GM18505 (cell line): ENCODE data around the gene IFI27L2.
"Not testable (repeated sequence)": the region's sequence is repeated elsewhere in the genome, so short reads cannot be mapped to it uniquely, and the experiment has no call there.

ENCODE experiments used
- ATAC-seq: cut with Tn5 transposase; IDR thresholded peaks from one replicate; pipeline ENCODE4 v1.9.1; 2021; ENCODE audit not compliant: unreplicated experiment
- POLR2A ChIP-seq: IDR thresholded peaks from 4 replicates; pipeline ENCODE4 v1.6.1; 2011; ENCODE audit warnings: borderline replicate concordance; ENCODE audit not compliant: insufficient read depth, insufficient read length; ENCODE audit errors: extremely low read depth

The IFI27L2 gene

GRCh38 chr14:94161981-94162380 lies 32.6 kb upstream of the IFI27L2 start:
- TF ChIP-seq POLR2A = no peak
- no peak for ATAC-seq

- TF ChIP-seq POLR2A = no peak
- no peak for ATAC-seq
Measured at GRCh38 chr14:94161058-94161457, 31.7 kb upstream of the IFI27L2 start.

- no peak for ATAC-seq
- TF ChIP-seq POLR2A = no peak
Measured at GRCh38 chr14:94158239-94158883, 29.0 kb upstream of the IFI27L2 start.

GRCh38 chr14:94157197-94157596 lies 27.8 kb upstream of the IFI27L2 start:
- no peak for ATAC-seq
- no peak for TF ChIP-seq POLR2A

DNA sequence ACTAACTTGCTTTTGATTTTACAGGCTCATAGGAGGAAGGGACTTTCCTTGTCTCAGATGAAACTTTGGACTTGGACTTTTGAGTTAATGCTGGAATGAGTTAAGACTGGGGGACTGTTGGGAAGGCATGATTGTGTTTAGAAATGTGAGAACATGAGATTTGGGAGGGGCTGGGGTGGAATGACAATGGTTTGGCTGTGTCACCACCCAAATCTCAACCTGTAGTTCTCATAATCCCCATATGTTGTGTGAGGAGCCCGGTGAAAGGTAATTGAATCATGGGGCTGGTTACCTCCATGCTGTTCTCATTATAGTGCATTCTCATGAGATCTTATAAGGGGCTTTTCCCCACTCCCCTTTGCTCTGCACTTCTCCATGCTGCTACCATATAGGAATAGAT lies 26.7 kb upstream of the IFI27L2 start:
- not testable (repeated sequence) for ATAC-seq

DNA sequence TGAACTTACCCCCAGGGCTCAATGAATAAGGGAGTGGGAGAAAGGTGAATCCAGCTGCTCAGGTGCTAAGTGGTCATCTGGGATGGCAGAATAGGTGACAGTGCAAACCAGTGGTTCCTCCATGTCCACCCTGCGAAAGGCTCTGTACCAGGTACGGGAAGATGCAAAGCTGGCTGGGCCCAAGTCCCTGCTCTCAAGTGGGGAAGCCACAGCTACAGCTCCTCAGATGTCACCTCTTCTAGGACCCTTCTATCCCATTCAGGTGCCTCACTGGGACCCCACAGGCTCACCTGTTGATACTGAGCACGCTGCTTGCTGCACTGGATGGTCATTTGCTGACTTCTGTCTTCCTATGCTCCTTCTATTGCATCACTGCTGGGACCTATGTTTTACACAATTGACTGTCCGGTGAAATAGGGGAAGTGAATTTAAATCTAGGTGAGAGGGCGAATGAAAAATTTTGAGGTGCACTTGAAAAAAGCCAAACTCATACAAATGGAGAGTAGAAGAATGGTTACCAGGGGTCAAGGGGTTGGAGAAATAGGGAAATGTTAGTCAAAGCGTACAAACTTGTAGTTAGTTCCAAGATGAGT lies 24.4 kb upstream of the IFI27L2 start:
- no peak for TF ChIP-seq POLR2A
- no peak for ATAC-seq

GRCh38 chr14:94152676-94153075 lies 23.3 kb upstream of the IFI27L2 start:
- TF ChIP-seq POLR2A = no peak
- ATAC-seq = no peak

- no peak for TF ChIP-seq POLR2A
- no peak for ATAC-seq
Measured at GRCh38 chr14:94145902-94146527, 16.6 kb upstream of the IFI27L2 start.

DNA sequence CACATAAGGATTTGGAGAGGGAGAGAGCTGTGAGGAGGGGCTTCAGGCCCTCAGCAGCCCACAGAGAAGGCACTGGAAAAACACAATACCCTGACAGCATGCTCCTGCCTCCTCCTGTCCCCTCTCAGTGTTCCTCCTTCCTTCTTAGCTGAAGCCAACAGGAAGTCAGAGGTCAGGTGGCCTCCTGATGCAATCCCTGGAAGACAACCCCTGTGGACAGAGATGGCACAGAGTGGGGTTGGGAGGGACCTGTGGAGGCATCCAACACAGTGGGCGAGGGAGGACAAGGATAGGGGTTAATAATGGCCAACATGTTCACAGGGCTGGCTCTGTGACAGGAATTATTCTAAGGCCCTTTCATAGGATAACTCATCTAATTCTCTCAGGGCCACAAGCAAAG lies 15.4 kb upstream of the IFI27L2 start:
- TF ChIP-seq POLR2A = no peak

DNA sequence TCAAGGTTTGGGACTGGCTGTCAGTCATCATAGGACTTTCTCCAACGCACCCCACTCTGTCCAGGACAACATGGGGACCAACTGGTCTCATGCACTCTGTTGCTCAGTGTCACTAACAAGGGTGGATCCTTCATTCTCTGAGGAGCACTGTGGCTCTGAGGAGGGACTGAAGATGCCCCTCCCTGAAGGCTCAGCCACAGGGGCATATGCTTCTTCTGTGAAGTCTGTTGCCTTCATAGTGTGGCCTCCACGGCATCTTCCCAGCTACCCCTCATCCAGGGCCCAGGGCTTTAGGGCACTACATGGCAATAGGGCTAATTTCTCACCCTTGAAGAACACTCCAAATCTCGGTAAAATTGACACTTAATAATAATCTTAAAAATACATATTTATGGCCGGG lies 14.3 kb upstream of the IFI27L2 start:
- no peak for ATAC-seq

More for the DNA sequence above, 15.4 kb upstream of the IFI27L2 start:
- no peak for ATAC-seq

GRCh38 chr14:94143239-94143638 lies 13.8 kb upstream of the IFI27L2 start:
- no peak for ATAC-seq

More for the DNA sequence above, 14.3 kb upstream of the IFI27L2 start:
- TF ChIP-seq POLR2A = no peak

GRCh38 chr14:94142836-94143235 lies 13.4 kb upstream of the IFI27L2 start:
- ATAC-seq = no peak
- TF ChIP-seq POLR2A = no peak

More at GRCh38 chr14:94143239-94143638, 13.8 kb upstream of the IFI27L2 start:
- TF ChIP-seq POLR2A = no peak

DNA sequence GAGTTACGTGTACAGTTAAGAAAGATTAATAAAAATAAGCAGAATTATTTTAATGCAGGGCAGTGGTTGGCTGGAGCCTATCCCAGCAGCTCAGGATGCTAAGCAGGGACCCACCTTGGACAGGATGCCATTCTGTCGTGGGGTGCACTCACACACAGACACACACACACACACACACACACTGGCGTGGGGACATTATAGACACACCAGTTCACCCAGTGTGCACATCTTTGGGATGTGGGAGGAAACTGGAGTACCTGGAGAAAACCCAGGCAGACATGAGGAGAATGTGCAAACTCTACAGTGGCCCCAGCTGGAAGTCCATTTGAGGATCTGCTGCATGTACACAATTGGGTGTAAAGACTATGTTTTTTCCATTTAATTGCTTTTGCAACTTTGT lies 12.8 kb upstream of the IFI27L2 start:
- TF ChIP-seq POLR2A = no peak
- no peak for ATAC-seq

GRCh38 chr14:94139421-94139820 lies 10.0 kb upstream of the IFI27L2 start:
- no peak for TF ChIP-seq POLR2A
- no peak for ATAC-seq
